KMS-11 (cell line): ENCODE measurements around the gene EIF2B5.
A peak's percentile ranks its signal among the peaks of the same experiment; 100 is the strongest.

Source experiments
- H2AFZ ChIP-seq: fragments of 200-600 bp; sonication (generic); 2 replicates; pipeline ENCODE4 v1.6.1; 2016; ENCODE audit warnings: antibody characterized with exemption, mixed run types, low read depth
- H3K27ac ChIP-seq: fragments of 200-600 bp; sonication (generic); 2 replicates; pipeline ENCODE4 v1.6.1; 2016; ENCODE audit warnings: mild to moderate bottlenecking, mixed run types
- H3K27me3 ChIP-seq: fragments of 200-600 bp; sonication (generic); 2 replicates; pipeline ENCODE4 v1.6.1; 2017; ENCODE audit warnings: mild to moderate bottlenecking, low read depth, mixed run types, moderate library complexity; ENCODE audit not compliant: insufficient read depth
- H3K36me3 ChIP-seq: fragments of 200-600 bp; sonication (generic); 2 replicates; pipeline ENCODE4 v1.6.1; 2017; ENCODE audit warnings: mild to moderate bottlenecking, mixed run types; ENCODE audit not compliant: insufficient read depth
- H3K4me1 ChIP-seq: fragments of 200-600 bp; sonication (generic); 2 replicates; pipeline ENCODE4 v1.6.1; 2016; ENCODE audit warnings: mild to moderate bottlenecking, low read depth, mixed run types; ENCODE audit not compliant: poor library complexity, severe bottlenecking
- H3K4me2 ChIP-seq: fragments of 200-600 bp; sonication (generic); 2 replicates; pipeline ENCODE4 v1.7.0; 2016; ENCODE audit warnings: mild to moderate bottlenecking, mixed run types
- H3K4me3 ChIP-seq: fragments of 200-600 bp; sonication (generic); IDR thresholded peaks from 2 replicates; pipeline ENCODE4 v1.6.1; 2017; ENCODE audit warnings: low read depth, low read length, mixed read lengths; ENCODE audit not compliant: insufficient read depth
- H3K79me2 ChIP-seq: fragments of 200-600 bp; sonication (generic); 2 replicates; pipeline ENCODE4 v1.6.1; 2016; ENCODE audit warnings: low read depth, mixed run types; ENCODE audit not compliant: insufficient read depth
- H3K9ac ChIP-seq: fragments of 200-600 bp; sonication (generic); 2 replicates; pipeline ENCODE4 v1.6.1; 2016; ENCODE audit warnings: mild to moderate bottlenecking, mixed run types
- H4K20me1 ChIP-seq: fragments of 200-600 bp; sonication (generic); 2 replicates; pipeline ENCODE4 v1.6.1; 2016; ENCODE audit warnings: mild to moderate bottlenecking, mixed run types; ENCODE audit not compliant: insufficient read depth
- TF ChIP-seq, protein P1 (sequence below): fragments of 200-600 bp; sonication (generic); conservative IDR thresholded peaks from 2 replicates; pipeline ENCODE4 v1.6.1; 2017; ENCODE audit warnings: low read depth, mild to moderate bottlenecking, antibody characterized with exemption, low read length, moderate library complexity, mixed read lengths

The EIF2B5 gene

GRCh38 chr3:184133840-184134745 is 1.1 kb upstream of the EIF2B5 start:
- Histone ChIP-seq H3K4me3 (peak overlapping the region; percentile 74), H2AFZ (peak overlapping the region; percentile 94), H3K4me1 (peaks cover 24% of the 10 kb centered on the region), H3K27ac (peak overlapping the region; percentile 71), H3K4me2 (peak overlapping the region; percentile 88), H4K20me1 (no peaks in the 10 kb centered on the region), H3K27me3 (no peaks in the 10 kb centered on the region), H3K79me2 (peaks cover 40% of the 10 kb centered on the region), H3K36me3 (no peaks in the 10 kb centered on the region), H3K9ac (peak overlapping the region; percentile 91; the same call in 1 of the 2 replicates)
- TF ChIP-seq, protein P1, sequence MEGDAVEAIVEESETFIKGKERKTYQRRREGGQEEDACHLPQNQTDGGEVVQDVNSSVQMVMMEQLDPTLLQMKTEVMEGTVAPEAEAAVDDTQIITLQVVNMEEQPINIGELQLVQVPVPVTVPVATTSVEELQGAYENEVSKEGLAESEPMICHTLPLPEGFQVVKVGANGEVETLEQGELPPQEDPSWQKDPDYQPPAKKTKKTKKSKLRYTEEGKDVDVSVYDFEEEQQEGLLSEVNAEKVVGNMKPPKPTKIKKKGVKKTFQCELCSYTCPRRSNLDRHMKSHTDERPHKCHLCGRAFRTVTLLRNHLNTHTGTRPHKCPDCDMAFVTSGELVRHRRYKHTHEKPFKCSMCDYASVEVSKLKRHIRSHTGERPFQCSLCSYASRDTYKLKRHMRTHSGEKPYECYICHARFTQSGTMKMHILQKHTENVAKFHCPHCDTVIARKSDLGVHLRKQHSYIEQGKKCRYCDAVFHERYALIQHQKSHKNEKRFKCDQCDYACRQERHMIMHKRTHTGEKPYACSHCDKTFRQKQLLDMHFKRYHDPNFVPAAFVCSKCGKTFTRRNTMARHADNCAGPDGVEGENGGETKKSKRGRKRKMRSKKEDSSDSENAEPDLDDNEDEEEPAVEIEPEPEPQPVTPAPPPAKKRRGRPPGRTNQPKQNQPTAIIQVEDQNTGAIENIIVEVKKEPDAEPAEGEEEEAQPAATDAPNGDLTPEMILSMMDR, result no peak

DNA sequence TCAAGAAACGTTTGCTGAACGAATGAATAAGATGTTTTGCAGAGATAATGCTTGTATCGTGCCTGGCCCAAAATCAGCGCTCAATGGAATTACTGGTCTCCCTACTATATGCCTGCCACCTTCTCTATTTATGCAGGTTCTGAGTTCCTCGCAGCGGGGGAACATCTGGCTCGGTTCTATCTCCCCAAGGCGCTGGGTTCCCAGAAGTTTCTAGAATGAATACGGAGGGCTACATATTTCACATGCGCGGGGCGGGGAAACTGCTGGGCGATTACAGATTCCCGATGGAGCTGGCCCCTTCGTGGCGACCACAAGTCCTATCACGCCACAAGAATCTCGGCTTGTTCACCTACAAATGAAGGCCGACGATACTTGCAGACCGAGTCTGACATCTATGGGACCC is 411 bp upstream of the EIF2B5 start:
- peak overlapping the region; percentile 91 for H3K9ac ChIP-seq
- peaks cover 40% of the 10 kb centered on the region for H3K79me2 ChIP-seq
- peak overlapping the region; percentile 88 for H3K4me2 ChIP-seq
- TF ChIP-seq, protein P1, result no peak
- no peaks in the 10 kb centered on the region for H4K20me1 ChIP-seq
- peak overlapping the region; percentile 74 for H3K4me3 ChIP-seq
- H3K4me1 ChIP-seq, result peaks cover 24% of the 10 kb centered on the region
- no peaks in the 10 kb centered on the region for H3K36me3 ChIP-seq
- H3K27me3 ChIP-seq, result no peaks in the 10 kb centered on the region
- H2AFZ ChIP-seq, result peak overlapping the region; percentile 94
- H3K27ac ChIP-seq, result peak overlapping the region; percentile 71

DNA sequence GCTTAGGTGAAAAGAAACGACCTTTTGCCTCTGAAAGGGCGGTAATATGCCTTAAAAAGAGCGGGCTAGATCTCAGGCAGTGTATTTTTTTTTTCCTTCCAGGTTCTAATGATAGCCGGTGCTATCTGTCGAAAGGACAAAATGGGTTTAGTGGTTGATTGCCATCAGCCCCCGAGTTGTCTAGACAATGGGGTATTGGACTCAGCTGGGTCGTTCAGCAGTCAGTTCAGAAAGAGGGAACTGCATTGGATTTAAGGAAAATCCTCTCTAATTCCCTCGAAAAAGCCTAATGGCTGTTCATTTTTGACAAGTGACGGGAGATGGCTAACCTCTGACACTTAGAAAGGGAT is 728 bp downstream of the EIF2B5 start:
- Histone ChIP-seq H3K9ac (peak overlapping the region; percentile 91), H4K20me1 (no peaks in the 10 kb centered on the region), H3K27ac (peak overlapping the region; percentile 71), H3K27me3 (no peaks in the 10 kb centered on the region), H3K4me2 (peak overlapping the region; percentile 88), H3K79me2 (peaks cover 47% of the 10 kb centered on the region), H3K36me3 (no peaks in the 10 kb centered on the region), H3K4me3 (peak overlapping the region; percentile 71), H3K4me1 (peaks cover 24% of the 10 kb centered on the region), H2AFZ (peak overlapping the region; percentile 94)
- TF ChIP-seq, protein P1, result no peak

- peaks cover 48% of the 10 kb centered on the region for H3K79me2 ChIP-seq
- H3K4me3 ChIP-seq, result no peak overlapping the region
- peaks cover 14% of the 10 kb centered on the region; the same call in 1 of the 2 replicates for H3K36me3 ChIP-seq
- H2AFZ ChIP-seq, result no peak overlapping the region
- peaks cover 15% of the 10 kb centered on the region for H3K4me1 ChIP-seq
- no peak overlapping the region for H3K27ac ChIP-seq
- H4K20me1 ChIP-seq, result no peaks in the 10 kb centered on the region
- no peak overlapping the region for H3K4me2 ChIP-seq
- TF ChIP-seq, protein P1, result no peak
- no peaks in the 10 kb centered on the region for H3K27me3 ChIP-seq
- H3K9ac ChIP-seq, result no peak overlapping the region
These were observed 5.3 kb downstream of the EIF2B5 start for GRCh38 chr3:184140436-184140835.
